PFSK-1 (cell line): ENCODE measurements around the gene TREML1.

Experiments
- FOXP2 ChIP-seq: optimal IDR thresholded peaks from 2 replicates; pipeline ENCODE3; 2011; ENCODE audit warnings: borderline replicate concordance, control low read depth, inconsistent platforms; ENCODE audit not compliant: insufficient read depth; ENCODE audit errors: extremely low read length, extremely low read depth
- POLR2AphosphoS5 ChIP-seq: IDR thresholded peaks from 2 replicates; pipeline ENCODE4 v1.6.1; 2012; ENCODE audit warnings: low read depth, mild to moderate bottlenecking, control low read depth, low read length, moderate library complexity
- SIN3A ChIP-seq: IDR thresholded peaks from 2 replicates; pipeline ENCODE4 v1.6.1; 2012; ENCODE audit warnings: mild to moderate bottlenecking, low read length, moderate library complexity, borderline replicate concordance; ENCODE audit not compliant: insufficient read depth
- TAF1 ChIP-seq: IDR thresholded peaks from 2 replicates; pipeline ENCODE4 v1.6.1; 2012; ENCODE audit warnings: low read length, control low read depth, borderline replicate concordance; ENCODE audit not compliant: insufficient read depth
- TF ChIP-seq, protein P1 (sequence below), 2 experiments: IDR thresholded peaks; 2 replicates each; pipeline versions ENCODE4 v1.6.1 to v1.8.0; 2011 to 2012; ENCODE audit warnings: low read depth in 2 of 2, low read length in 2 of 2, control low read depth in 1 of 2, inconsistent platforms in 1 of 2, mild to moderate bottlenecking in 1 of 2, moderate library complexity in 1 of 2; ENCODE audit not compliant: insufficient read depth in 1 of 2

DNA sequence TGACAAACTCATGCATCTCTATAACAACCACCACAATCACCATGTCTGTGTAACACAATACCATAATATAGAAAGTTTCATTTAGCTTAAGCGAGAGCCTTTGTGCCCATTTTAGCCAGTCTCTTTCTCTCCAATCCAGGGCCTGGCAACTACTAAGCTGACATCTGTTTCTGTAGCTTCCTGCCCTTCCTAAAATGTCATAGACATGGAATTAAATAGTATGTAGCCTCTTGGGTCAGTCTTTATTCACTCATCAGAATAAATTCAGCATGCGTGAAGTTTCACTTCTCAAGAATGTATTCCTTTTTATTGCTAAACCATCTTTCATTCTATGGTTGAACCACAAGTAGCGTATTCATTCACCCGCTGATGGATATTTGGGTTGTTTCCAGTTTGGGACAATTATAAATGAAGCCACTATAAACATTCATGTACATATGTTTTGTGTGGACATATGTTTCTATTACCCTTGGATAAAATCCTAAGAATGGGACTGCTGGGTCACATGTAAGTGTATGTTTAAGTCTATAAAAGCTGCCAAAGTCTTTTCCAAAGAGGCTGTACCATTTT is 10.5 kb upstream of the TREML1 start:
- TF ChIP-seq TAF1, result no peak
- no peak for TF ChIP-seq POLR2AphosphoS5
- no peak for TF ChIP-seq SIN3A
- TF ChIP-seq, protein P1, sequence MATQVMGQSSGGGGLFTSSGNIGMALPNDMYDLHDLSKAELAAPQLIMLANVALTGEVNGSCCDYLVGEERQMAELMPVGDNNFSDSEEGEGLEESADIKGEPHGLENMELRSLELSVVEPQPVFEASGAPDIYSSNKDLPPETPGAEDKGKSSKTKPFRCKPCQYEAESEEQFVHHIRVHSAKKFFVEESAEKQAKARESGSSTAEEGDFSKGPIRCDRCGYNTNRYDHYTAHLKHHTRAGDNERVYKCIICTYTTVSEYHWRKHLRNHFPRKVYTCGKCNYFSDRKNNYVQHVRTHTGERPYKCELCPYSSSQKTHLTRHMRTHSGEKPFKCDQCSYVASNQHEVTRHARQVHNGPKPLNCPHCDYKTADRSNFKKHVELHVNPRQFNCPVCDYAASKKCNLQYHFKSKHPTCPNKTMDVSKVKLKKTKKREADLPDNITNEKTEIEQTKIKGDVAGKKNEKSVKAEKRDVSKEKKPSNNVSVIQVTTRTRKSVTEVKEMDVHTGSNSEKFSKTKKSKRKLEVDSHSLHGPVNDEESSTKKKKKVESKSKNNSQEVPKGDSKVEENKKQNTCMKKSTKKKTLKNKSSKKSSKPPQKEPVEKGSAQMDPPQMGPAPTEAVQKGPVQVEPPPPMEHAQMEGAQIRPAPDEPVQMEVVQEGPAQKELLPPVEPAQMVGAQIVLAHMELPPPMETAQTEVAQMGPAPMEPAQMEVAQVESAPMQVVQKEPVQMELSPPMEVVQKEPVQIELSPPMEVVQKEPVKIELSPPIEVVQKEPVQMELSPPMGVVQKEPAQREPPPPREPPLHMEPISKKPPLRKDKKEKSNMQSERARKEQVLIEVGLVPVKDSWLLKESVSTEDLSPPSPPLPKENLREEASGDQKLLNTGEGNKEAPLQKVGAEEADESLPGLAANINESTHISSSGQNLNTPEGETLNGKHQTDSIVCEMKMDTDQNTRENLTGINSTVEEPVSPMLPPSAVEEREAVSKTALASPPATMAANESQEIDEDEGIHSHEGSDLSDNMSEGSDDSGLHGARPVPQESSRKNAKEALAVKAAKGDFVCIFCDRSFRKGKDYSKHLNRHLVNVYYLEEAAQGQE (IDR thresholded peaks at IDR 0.05; ENCODE audit: insufficient read depth in 1 of 2, low read depth in 2 of 2, low read length in 2 of 2), result no peak
- no peak for TF ChIP-seq FOXP2
